Neural crest cell (in vitro differentiated cells): ENCODE measurements around the gene UQCRFS1. TPM values are rescaled to one million over a fixed set of nuclear protein-coding genes. Genes with fewer than 3 reads are reported as not detected.

Experiments
- DNase-seq: peaks from one replicate; pipeline ENCODE4 v3.0.0; 2021; ENCODE audit warnings: low read depth, mixed read lengths, low spot score
- H3K27ac Mint-ChIP-seq: one replicate; pipeline ENCODE4 v1.8.0; 2021; ENCODE audit warnings: mild to moderate bottlenecking, mixed read lengths; ENCODE audit not compliant: unreplicated experiment
- H3K27me3 Mint-ChIP-seq: 2 replicates; pipeline ENCODE4 v1.8.0; 2021; ENCODE audit warnings: low read depth, mild to moderate bottlenecking, mixed read lengths
- H3K36me3 Mint-ChIP-seq: 2 replicates; pipeline ENCODE4 v1.8.0; 2021; ENCODE audit warnings: low read depth, mild to moderate bottlenecking, mixed read lengths
- H3K4me1 Mint-ChIP-seq: 2 replicates; pipeline ENCODE4 v1.8.0; 2021; ENCODE audit warnings: mixed read lengths
- H3K4me3 Mint-ChIP-seq: one replicate; pipeline ENCODE4 v1.8.0; 2021; ENCODE audit warnings: mild to moderate bottlenecking, mixed read lengths
- H3K9me3 Mint-ChIP-seq: 2 replicates; pipeline ENCODE4 v1.8.0; 2021; ENCODE audit warnings: mixed read lengths
- CTCF ChIP-seq: fragments of 200-600 bp; sonication (generic); conservative IDR thresholded peaks from 2 replicates; pipeline ENCODE4 v1.5.0; 2021; ENCODE audit warnings: antibody characterized with exemption, mild to moderate bottlenecking
- total RNA-seq: library from RNA; stranded (reverse); gene quantifications from 2 replicates; pipeline ENCODE4 v1.2.1, GENCODE V29; 2021

UQCRFS1 gene
- total RNA-seq, 1 donor from 2014 or later: 34.8 TPM

DNA sequence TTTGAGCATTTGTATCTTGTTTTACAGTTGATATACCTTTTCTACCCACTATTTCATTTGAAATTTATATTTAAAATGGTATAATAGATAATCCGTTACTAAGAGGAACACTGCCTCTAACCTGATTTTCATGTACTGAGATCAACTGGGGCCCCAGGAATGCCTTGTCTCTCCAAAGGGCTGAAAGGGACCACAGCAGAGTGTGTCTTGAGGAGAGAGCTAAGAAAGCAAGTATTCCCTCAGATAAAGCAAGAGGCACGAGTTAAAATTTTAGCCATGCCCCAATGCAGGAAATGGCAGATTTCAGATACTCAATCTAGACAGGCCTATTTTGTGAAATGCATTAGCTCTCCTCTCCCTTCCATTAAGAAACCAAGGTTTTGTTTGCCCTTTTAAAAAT, 10.7 kb downstream of the UQCRFS1 start:
- TF ChIP-seq CTCF: no peak
- Mint-ChIP-seq H3K4me3 (no peak overlapping the region), H3K27ac (no peak overlapping the region), H3K27me3 (no peaks in the 10 kb centered on the region), H3K36me3 (no peaks in the 10 kb centered on the region), H3K4me1 (no peaks in the 10 kb centered on the region), H3K9me3 (no peaks in the 10 kb centered on the region)
- no peak for DNase-seq

DNA sequence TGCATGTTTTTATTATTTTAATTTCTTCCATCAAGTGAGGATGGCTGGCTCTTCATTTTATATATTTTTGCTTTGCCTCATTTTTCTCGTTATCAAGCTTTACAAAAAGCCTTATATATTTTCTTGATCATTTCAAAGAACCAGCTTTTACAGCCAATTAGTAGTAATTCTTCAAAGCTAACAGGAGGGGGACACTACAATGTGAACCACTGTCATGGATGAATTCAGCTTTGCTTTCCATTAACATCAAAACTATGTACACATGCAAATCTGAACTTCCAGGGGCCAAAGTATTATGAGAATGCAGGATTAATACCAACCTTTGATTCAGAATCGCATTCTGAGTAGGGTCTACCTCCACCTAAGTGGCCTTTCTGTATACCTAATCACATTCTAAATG, 11.1 kb downstream of the UQCRFS1 start:
- peak; percentile 25 for TF ChIP-seq CTCF
- no peak for DNase-seq
- H3K27me3 Mint-ChIP-seq: no peaks in the 10 kb centered on the region
- H3K36me3 Mint-ChIP-seq: no peaks in the 10 kb centered on the region
- H3K4me3 Mint-ChIP-seq: no peak overlapping the region
- H3K9me3 Mint-ChIP-seq: no peaks in the 10 kb centered on the region
- H3K27ac Mint-ChIP-seq: no peak overlapping the region
- H3K4me1 Mint-ChIP-seq: no peaks in the 10 kb centered on the region

DNA sequence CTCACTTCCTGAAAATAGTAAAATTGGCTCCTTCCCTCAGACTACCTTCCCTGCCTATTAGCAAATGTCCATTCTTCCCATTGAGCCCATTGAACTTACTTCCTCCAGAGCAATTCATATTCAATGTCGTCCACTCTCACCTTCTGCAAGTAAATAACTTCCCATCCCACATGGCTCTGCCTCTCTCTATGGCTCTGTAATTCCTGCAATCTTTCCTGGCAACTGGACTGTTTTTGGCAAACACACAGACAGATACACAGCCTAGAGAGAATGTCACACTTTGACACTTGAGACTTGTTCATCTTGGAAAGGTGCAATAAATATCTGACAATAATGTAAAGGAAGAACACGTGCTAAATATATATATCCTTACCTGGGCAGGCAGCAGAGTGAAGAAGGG, 18.3 kb downstream of the UQCRFS1 start:
- Mint-ChIP-seq H3K9me3 (no peaks in the 10 kb centered on the region), H3K4me1 (no peaks in the 10 kb centered on the region), H3K27me3 (peaks cover 21% of the 10 kb centered on the region), H3K4me3 (no peak overlapping the region), H3K27ac (no peak overlapping the region), H3K36me3 (no peaks in the 10 kb centered on the region)
- no peak for TF ChIP-seq CTCF
- DNase-seq: no peak

DNA sequence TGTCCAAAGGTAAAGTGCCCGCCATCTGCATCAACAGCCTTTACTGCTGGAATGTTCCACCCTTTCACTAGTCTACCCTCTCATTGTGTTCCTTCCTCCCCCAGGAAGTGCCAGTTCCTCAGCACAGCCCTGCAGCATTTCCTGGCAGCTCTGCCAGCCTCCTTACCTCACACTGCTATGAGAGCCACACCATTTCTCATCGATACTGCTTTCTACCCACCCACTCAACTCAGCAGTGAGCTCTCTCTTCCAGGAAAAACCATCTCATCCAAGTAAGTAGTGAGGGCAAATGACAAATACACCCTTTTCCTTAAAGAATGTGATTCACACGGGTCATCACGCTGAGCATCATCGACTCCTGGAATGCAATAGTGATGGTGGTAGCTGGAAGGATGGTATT, 19.8 kb downstream of the UQCRFS1 start:
- H3K4me3 Mint-ChIP-seq: no peak overlapping the region
- H3K36me3 Mint-ChIP-seq: no peaks in the 10 kb centered on the region
- H3K27me3 Mint-ChIP-seq: peaks cover 21% of the 10 kb centered on the region
- H3K4me1 Mint-ChIP-seq: no peaks in the 10 kb centered on the region
- no peak for TF ChIP-seq CTCF
- H3K9me3 Mint-ChIP-seq: no peaks in the 10 kb centered on the region
- no peak overlapping the region for H3K27ac Mint-ChIP-seq
- no peak for DNase-seq

- DNase-seq: no peak
- Mint-ChIP-seq H3K9me3 (no peaks in the 10 kb centered on the region), H3K27me3 (peaks cover 20% of the 10 kb centered on the region), H3K36me3 (no peaks in the 10 kb centered on the region), H3K4me3 (no peak overlapping the region), H3K27ac (no peak overlapping the region), H3K4me1 (no peaks in the 10 kb centered on the region)
- no peak for TF ChIP-seq CTCF
Measured at GRCh38 chr19:29191005-29191404, 21.9 kb downstream of the UQCRFS1 start.

DNA sequence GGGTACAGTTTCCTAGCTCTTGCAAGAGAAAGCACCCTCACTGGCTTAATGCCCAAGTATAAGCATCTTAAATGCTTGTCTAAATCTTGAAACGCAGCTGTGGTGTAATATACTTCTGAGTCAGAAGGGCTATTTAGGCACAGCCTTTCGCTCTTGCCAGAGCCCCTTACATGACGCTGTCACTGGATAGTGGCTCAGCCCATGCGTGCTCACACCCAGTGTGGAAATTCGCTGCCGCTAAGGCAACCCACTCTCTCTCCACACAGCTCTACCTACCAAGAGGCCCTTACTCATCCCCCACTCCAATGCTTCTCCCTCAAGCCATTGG, 24.0 kb downstream of the UQCRFS1 start:
- no peak for TF ChIP-seq CTCF
- H3K4me1 Mint-ChIP-seq: peaks cover 3% of the 10 kb centered on the region
- H3K27ac Mint-ChIP-seq: no peak overlapping the region
- no peak overlapping the region for H3K4me3 Mint-ChIP-seq
- no peak for DNase-seq
- no peaks in the 10 kb centered on the region for H3K36me3 Mint-ChIP-seq
- no peaks in the 10 kb centered on the region for H3K9me3 Mint-ChIP-seq
- peaks cover 12% of the 10 kb centered on the region for H3K27me3 Mint-ChIP-seq
